Sigmoid colon (tissue), 4 donors: ENCODE measurements around the gene CYP2S1.

Experiments
- EP300 ChIP-seq, 4 donors: sonication (generic); formaldehyde crosslinking; IDR thresholded peaks; one replicate each; pipeline ENCODE4 v1.6.1; 2017; ENCODE audit warnings: antibody characterized with exemption in 4 of 4
- POLR2A ChIP-seq, 2 donors: fragments of 450-650 bp; IDR thresholded peaks; one replicate each; pipeline ENCODE4 v1.6.1; 2016; ENCODE audit warnings: antibody characterized with exemption in 2 of 2, mild to moderate bottlenecking in 2 of 2, moderate library complexity in 2 of 2
- TF ChIP-seq, protein P1 (sequence below), 4 experiments: fragments of 450-650 bp in 3 of 4; fragments of 200-600 bp in 1 of 4; IDR thresholded peaks; one replicate each; pipeline ENCODE4 v1.5.1; 2016 to 2019; ENCODE audit warnings: antibody characterized with exemption in 4 of 4, mild to moderate bottlenecking in 3 of 4, moderate library complexity in 2 of 4

DNA sequence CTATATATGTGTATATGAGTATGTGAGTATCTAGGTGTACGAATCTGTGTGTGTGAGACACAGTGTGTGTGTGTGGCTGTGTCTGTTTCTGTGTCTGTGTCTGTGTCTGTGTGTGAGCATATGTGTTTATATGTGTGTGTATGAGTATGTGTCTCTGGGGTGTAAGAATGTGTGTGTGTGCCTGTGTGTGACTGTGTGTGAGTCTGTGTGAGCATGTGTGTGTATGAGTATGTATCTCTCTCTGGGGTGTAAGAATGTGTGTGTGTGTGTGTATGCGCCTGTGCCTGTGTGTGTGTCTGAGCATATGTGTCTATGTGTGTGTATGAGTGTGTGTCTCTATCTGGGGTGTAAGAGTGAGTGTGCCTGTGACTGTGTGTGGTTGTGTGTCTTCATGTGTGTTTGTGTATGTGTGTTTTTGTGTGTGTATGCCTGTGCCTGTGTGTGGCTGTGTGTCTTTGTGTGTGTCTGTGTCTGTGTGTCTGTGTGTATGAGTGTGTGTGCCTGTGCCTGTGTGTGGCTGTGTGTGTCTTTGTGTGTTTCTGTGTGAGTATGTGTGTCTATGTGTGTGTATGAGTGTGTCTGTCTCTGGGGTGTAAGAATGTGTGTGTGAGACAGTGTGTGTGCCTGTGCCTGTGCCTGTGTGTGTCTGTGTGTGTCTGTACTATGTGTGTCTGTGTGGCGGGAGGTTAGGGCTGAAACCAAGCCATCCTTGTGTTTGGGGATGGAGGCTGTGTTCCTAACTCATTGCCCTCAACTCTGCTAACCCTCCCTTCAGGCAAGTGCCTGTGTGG, 37.2 kb downstream of the CYP2S1 start:
- TF ChIP-seq, protein P1, sequence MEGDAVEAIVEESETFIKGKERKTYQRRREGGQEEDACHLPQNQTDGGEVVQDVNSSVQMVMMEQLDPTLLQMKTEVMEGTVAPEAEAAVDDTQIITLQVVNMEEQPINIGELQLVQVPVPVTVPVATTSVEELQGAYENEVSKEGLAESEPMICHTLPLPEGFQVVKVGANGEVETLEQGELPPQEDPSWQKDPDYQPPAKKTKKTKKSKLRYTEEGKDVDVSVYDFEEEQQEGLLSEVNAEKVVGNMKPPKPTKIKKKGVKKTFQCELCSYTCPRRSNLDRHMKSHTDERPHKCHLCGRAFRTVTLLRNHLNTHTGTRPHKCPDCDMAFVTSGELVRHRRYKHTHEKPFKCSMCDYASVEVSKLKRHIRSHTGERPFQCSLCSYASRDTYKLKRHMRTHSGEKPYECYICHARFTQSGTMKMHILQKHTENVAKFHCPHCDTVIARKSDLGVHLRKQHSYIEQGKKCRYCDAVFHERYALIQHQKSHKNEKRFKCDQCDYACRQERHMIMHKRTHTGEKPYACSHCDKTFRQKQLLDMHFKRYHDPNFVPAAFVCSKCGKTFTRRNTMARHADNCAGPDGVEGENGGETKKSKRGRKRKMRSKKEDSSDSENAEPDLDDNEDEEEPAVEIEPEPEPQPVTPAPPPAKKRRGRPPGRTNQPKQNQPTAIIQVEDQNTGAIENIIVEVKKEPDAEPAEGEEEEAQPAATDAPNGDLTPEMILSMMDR (IDR thresholded peaks at IDR 0.05): no peak
- TF ChIP-seq POLR2A (IDR thresholded peaks at IDR 0.05) (no peak), EP300 (IDR thresholded peaks at IDR 0.05) (no peak)
